Measurements from ENCODE around the gene SELENOF.
"Not testable (repeated sequence)": the region's sequence is repeated elsewhere in the genome, so short reads cannot be mapped to it uniquely, and the experiment has no call there.

DNA sequence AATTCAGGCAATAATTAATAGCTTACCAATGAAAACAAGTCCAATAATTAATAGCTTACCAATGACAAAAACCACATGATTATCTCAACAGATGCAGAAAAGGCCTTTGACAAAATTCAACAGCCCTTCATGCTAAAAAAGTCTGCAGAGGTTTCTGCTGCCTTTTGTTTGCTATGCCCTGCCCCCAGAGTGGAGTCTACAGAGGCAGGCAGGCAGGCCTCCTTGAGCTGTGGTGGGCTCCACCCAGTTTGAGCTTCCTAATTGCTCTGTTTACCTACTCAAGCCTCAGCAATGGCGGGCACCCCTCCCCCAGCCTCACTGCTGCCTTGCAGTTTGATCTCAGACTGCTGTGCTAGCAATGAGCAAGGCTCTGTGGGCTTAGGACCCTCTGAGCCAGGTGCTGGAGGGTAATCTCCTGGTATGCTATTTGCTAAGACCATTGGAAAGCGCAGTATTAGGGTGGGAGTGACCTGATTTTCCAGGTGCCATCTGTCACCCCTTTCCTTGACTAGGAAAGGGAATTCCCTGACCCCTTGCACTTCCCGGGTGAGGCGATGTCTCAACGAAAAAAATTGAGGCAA lies 96.6 kb downstream of the SELENOF start:
- TF ChIP-seq CTCF, POLR2A (IDR thresholded peaks at IDR 0.05): not testable (repeated sequence)
